DMS79 treated with DMSO at 0.1 percent for 48 hours (cell line): ENCODE results near the gene GAS1.

Experiments
- DNase-seq: peaks from one replicate; lab custom pipeline; 2025; lab: John Stamatoyannopoulos, UW

Gene GAS1

DNA sequence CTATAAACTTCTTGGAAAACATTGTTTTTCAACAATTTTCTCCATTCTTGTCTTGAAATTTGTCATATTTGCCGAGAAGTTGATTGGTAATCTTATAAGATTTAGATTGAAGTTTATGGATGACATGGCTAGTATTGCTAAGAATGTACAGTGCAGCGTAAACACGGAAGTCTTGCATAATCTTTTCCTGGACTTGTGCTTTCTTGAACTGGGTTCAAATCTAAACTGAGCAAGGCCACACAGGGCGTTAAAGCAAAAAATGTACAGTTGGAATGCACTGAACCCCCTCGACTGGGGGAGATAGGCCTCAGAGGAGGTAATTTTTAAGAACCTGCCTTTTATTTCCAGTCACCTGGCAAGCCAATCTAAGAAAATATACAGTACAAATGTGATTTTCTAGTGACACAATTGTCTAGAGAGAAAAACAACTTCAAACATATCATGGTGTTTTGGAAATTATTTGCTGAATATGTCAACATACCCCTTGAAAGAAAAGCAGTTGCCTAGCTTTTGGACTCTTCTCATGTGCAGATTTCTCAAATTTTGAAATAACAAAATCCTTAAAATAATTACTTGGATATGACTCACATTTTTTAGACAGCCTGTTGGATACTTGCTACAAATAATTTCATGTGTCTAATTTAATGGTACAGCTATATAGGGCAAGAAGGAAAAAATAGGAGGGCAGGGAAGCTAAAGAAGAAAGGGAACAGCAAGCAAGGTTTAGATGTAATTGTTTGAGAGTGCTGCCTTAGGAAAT, 18.5 kb upstream of the GAS1 start:
- no peak for DNase-seq

DNA sequence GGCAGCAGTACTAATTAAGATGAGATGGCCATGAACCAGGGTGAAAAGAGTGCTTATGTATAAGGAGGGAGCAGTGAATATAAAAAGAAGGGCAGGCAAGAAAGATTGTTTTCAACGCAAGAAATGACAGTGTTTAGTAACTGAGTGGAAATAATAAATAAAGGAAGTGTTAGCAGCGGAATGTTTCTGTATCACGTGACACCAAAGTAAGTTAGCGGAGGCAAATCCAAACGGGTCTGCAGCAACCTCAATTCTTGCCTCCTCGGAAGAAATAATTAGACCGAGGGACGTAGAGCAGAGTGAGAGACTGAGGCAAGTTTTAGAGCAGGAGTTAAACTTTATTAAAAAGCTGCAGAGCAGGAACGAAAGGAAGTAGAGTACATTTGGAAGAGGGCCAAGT, 15.4 kb upstream of the GAS1 start:
- DNase-seq: no peak

DNA sequence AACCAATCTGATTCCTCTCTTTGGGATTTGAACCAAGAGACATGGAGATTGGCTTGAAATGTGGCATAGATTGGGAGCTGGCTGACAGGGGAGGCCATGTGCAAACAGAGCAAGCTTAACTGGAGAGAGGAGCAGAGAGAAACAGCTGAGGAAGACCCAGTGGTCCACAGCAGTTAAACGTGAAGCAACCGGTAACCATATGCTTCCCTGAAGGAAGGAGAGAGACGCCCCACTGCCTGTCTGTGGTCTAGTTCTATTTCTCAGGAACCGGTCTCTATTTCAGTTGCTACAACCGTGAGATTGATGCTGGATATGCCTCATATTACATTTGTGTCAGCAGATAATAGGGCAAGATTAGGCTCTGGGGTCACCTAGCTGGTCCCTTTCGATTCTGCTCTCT, 13.6 kb upstream of the GAS1 start:
- DNase-seq: no peak

DNA sequence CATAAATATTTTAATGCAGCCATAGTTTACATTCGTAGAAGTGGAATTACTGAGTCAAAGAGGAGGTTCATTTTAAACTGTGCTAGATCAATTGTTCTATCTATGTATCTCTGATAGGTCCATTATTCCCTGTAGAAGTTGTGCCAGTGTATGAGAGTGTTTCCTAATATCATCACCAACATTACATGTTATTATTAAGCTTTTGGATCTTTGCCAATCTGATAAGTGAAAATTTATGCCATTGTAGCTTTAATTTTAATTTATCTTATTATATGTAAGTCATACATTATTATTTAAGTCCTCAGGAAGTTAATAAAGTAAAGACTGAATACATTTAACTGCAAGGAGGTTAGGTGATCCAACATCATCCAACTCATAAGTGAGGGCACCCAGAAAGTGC, 10.9 kb upstream of the GAS1 start:
- DNase-seq: no peak

DNA sequence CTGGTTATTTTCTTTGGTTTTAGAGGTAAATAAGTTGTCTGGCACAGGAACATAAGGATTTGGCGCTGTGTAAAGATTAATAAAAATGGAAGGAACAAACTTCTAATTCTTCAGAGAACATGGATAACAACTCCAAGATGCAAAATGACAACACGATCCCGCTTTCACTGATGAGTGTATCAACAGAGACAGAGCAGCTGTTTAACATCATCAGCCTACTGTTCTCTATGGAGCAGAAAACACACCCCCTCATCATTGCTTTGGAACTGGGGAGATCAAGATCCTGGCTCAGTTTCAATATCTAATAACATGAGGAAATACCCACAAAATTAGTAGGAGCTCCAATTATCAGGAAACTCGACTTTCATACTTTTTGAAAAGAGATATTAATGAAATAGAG, 8.3 kb upstream of the GAS1 start:
- DNase-seq: no peak

DNA sequence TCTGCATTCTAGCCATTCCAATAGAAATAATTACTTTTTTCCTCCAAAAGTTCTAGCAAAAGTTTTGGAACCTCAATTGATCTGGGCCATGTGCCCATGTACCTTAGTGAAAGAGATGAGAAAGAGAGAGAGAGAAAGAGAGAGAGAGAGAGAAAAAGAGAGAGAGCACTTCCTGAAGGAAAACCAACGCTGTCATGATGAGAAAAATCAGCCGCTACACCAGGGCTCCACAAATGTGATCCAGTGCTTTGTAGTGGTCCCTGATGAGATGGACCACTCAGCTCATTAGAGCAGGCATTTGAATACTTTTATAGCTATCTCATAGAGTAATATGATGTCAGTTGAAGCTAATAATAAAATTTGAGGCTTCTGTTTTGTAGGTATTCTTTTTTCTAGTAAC, 7.7 kb upstream of the GAS1 start:
- no peak for DNase-seq

DNA sequence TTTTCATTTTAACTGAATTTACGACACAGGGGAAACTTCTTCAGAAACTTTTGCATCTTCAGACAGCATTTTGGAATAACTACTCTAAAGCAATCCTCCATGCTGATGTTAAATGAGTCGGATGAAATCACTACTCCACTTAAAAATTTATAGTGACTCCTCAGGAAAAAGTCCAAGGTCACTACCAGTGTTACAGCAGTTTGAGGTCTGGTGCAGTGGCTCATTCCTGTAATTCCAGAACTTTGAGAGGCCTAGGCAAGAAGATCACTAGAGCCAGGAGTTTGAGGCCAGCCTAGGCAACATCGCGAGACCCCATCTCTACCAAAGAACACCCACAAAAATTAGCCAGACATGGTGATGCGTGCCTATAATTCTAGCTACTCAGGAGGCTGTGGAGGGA, 5.9 kb upstream of the GAS1 start:
- DNase-seq: no peak

DNA sequence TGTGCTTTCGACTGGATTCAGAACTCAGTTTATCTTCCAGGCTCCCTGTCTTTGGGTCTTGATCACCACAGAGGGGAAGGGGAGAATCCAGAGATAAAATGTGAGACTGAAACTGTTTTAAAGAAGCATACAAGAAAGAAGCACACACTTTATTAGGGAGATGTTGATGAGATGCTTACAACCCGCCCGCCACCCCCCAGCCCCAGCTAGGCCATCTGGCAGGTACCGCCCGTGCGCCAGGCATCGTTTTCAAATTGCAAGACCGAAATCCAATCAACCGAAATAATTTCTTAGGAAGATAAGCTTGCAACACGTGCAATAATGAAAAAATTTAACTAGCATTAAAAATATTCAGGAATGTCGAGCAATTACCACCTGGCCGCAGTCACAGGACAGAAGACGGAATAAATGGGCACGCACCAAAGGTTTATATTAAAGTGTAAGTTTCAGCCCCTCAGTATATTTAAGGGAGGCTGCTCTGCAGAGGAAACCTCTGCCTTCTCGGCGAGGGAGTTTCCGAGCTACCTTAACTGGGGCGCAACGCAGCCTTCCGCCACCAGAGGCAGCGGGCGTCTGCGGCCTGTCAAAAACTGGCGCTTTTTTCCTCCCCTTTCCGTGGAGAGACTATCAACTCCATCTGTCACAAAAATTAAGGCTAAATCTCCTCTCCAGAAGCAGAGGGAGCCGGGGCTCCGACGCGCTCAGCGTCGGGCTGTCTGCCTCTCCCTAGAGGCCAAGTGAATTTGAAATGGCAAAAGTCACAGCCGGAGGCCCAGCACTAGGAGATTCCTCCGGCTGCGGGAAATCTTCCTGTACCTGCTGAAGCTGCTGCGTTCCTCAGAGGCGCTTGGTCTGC, 996 bp upstream of the GAS1 start:
- DNase-seq: no peak

DNA sequence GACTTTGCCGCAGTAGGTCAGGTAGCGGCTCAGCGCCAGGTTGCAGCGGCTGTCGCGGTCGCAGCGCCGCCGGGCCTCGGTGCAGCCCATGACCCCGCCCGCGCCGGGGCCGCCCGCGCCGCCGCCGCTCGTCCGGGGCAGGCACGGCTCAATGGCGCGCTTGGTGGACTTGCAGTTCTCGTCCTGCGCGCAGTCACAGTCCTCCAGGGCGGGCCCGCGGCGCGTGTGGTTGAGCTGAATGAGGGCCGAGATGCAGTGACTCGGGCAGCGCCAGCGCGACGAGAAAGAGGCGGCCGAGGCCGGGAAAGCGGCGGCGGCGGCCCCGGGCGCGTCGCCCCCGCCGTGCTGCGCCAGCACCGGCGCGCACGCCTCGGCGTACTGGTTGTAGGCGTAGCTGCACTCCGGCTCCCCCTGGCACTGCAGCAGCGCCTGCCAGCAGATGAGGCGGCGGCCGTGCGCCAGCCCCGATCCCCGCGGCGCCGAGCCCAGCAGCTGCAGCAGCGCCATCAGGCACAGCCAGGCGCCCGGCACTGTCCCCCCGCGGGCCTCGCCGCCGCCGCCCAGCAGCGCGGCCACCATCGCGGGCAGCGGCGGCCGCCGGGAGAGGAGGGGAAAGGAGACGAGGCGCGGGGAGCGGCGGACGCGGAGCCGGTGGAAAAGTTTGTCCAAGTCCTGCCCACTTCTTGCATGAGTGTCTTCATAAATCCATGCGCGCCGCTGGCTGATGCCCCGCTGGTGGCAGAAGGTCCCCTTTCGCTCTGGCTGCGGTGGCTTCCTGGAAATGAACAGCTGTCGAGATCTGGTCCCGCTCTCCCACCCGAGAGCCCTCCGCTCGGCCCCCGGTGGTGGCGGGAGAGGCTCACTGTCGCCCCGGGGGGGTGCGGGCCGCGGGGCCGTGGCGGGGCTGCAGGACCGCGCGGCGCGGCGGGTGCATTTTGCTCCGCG, 833 bp downstream of the GAS1 start:
- DNase-seq: peak; percentile 1

DNA sequence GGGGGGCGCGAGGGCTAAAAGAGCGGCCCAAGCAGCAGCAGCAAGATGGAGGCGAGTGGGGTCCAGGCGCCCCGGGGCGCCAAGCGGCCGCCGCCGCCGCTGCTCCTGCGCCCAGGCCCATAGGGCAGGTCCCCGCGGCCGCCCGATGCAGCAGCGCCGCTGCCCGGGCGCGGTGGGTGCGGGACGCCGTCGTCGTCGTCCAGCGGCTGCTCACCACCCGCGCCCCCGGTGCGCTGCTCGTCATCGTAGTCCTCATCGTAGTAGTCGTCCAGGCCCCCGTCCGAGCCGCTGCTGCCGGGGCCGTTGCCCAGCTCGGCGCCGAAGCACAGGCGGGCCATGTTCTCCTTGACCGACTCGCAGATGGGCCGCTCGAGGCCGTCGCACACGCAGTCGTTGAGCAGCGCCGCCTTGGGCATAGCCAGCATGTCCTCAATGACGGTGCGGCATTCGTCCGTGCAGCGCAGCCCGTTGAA, 1.5 kb downstream of the GAS1 start:
- DNase-seq: no peak

DNA sequence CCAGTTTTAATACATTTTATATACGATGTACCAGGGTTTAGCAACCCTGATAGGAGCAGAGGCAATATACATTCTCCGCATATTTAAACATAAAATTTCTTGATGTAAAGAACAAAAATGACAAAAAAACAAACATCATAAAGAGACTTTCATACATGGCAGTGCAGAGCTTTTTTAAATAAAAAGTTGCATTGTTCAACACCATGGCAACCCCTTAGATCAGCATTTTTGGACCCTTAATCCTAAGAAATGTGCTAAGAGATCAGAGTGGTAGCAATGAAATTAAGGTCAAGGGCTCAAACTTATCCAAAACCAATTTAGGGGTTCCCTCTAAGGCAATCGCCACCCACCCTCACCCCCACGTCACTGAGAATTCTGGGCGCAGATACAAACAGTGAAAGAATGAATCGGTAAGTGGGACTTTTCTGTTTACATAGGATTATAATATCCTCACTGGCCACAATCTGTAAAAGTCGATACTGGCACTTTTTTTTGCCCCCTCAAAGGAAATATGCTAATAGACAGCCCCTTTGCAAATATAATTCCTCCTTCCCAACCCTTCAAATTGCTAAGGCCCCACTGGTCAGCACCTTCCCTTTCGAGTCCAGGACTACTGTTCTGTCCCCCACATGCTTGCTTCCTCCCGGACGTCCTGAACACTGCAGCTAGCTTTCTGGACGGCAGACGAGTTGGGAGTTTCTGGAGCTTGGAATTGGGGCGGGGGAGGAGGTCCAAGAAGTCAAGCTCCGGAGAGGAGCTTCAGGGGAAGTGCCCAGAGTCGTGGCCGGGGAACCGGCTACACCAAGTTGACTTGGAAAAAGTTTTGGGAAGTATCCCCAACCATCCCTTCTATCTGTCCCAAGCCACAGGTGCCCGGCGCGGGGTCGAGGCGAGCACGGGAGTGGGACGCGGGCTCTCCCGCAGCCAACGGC, 2.2 kb downstream of the GAS1 start:
- DNase-seq: no peak

DNA sequence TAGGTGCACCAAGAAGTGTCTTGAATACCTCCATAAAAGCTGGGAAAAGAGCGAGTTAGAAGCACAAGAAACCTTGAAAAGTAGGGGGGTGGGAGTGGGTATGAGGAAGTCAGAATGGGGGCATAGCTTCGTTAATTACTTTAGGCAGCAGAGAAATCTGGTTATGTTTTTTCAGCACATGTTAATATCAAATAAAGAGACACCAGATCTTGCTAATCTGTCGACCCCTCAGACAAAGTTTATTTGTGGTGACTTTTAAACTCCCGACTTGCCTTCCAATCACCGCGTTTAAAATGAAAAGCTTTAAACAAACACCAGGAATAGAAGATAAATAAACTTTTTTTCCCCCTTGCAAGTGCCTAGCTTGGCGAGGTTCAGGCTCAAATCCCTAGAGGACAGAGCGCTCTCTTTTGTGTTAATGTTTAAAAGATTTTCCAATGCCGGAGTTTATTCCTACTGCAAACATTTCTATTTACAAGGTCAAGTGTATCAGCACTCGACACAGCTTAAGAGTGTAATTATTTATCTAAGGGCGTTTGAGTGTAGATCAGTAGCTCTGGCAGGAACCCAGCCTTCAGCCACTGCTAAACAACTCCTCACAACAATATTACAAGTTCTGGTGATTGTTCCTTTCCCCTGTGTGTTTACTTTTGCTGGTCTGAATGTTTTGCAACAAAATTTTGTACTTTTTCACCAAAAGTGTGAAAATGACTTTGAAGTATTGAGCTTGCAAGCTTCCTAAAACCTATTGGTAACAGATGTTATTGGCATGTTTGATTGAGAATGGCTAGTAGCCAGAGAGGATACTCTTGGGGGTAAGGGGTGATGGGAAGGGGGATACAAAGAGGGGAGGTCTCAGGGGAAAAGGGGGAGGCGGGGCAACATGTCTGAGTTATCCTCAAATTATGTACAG, 3.8 kb downstream of the GAS1 start:
- DNase-seq: no peak

DNA sequence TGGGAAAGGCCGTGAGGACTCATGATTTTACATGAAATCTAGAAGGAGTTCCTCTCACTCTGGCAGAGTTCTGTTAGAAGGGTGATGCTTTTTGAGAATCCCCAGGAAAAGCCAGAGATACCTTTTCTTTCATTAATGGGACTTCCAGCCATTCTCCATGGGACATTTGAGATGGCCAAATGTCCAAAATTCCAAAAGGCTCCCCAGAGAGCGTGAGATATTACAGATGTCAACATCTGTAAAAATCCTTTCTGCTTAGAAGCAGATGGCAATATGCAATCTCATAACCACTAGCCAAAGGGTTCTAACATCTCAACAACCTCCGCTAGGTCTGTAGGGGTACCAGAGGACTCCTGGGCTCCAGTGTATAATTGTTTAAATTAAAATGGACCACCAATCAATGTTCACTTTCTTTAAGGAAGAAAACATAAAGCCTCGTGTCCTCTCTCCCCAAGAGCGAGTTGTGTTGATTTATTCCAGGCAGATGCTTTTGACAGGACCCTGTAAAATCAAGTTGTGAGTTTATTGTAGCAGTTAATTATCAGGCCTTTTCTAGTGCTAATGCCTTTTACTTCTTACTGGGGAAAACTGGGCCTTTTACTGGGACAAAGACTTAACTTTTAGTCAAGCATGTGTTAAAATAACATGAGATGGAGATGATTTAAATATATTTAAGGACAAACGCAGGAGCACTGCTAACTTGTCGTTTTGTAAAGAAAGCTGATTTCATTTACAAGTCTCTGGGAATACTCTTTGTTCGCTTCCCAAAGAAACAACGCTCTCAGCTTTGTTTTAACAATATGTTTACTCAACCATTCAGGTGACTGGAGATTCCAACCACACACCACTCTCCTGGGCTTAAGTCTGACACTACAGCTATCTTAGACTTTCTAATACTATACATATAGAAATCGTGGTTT, 4.8 kb downstream of the GAS1 start:
- no peak for DNase-seq

DNA sequence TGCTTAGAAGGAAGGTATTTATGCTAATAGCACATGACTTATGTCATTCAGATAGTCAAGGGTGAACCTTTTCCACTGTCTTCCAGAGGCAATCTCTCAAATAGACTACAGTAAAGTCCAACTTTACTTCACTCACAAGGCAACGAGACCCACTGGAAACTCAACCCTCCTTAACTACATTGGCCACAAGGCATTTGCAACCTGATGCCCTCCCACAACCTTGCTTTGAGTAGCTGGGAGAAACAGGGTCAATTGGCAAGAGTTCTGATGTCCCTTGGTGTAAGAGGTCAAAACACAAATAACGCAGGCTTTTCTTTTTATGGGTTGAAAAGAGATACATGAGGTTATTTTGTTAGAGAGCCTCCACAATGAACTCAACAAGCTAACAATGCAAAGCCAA, 6.1 kb downstream of the GAS1 start:
- DNase-seq: no peak

DNA sequence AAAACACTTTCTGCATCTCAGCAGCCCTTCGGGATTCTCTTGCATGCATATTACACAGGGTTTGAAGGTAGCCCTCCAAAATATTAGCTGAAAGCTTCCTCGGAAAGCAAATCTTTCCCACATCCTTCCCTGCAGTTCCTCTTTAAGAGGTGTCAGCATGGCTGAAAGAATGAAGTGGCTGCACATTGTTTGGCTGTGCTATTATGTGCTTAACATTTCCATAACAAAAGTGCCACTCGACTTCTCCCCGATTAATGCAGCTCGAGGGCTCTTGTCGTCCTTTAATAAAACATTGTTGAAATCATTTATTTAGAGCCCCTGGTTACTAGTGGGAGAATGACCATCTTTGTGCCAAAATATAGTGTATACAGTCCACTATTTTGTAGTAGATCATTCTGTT, 6.5 kb downstream of the GAS1 start:
- DNase-seq: peak; percentile 0

DNA sequence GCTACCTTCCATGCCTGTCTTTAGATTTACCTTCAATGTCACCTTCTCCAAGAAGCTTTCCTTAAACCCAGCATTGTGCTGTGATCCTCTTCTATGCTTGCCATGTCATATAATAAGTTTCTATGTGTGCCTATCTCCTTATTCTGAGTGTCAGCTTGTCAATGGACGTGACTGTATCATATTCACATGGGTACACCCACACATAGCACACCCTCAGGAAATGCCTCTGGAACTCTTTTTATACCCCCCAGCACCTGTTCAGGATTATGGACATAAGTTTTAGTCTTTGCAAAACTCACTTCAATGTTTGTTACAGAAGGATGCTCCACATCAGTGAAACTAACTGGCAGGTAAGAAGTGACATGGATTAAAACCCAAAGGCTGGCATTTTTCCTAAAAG, 7.4 kb downstream of the GAS1 start:
- DNase-seq: no peak

DNA sequence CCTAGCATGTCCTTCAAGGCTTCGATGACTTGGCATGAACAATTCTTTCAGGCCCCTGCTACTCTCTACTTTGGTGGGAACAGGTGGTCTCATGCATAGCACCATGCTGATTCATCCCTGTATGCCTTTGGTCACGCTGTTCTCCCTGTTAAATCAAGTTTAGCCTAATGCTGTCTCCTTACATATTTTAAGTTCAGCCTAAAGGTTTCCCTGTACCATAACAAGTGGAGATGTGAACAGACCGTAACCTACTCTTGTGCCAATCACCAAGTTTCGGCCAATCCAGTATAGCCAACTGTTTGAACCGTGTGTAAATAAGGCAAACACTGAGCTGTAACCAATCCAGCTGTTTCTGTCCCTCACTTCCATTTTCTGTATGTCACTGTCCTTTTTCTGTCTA, 8.0 kb downstream of the GAS1 start:
- DNase-seq: no peak

DNA sequence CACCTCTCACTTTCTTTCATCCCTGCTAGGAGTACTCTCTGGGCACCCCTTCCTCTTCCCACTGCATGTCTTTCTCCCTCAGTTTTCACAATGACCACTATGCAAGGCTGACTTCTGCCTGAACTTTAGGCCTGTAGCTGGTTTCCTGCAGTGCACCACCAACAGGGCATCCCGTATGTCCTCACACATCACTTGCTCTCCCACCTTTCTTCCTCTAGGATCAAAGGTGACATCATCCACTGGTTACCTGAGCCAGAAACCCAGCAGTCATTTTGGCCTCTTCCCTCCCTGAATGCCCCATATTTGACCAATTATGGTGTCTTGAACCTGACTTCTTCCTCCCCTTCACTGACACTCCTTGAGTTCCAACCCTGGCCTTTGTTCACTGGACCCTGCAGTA, 8.5 kb downstream of the GAS1 start:
- DNase-seq: no peak

DNA sequence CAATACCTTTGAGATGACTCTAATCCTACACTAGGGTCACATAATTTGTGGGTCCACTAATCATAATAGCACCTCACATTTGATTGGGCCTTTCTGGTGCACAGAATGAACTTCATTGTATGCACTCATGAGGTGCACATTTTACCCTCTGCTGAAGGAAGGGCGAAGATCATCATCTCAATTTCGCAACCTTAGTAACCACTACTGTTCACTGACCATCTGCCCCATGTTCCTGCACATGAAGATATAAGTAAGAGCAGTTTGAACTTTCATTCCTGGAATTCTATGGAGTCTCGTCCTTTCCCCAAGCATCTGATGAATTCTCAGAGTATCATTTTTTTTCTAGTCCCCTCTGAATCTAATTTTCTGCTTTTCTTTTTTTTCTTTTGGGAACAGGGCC, 21.2 kb downstream of the GAS1 start:
- DNase-seq: no peak
